Activated CD4-positive, alpha-beta T cell treated with anti-CD3 and anti-CD28 coated beads for 24 hours (primary cell): ENCODE data around the gene CLIC6.

ENCODE experiments used
- DNase-seq, 2 donors: peaks; one replicate each; pipeline ENCODE4 v3.0.0-alpha.2; 2020; ENCODE audit warnings: low read depth in 2 of 2

CLIC6 gene

DNA sequence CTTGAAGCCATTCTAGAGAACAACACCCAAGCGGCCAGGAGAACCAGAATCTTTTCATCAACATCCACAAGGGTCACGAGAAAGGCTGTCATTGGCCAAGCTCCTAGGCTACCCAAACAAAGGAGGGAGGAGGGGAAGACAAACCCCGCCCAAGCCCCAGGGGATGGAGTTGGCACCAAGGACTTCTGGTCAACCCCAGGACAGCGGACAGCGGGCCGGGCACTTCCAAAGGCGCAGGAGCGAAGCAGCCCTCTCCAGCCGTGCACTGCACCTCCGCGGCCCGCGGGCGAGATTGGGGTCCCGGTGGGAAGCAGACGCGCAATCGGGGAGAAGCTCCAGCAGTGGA lies at the start of gene CLIC6:
Gene CLIC6 (plus strand): TSS at position 192 of the 346 bp plus-strand sequence. CDS start 395 bp downstream, outside the sequence.
- DNase-seq: no peak

DNA sequence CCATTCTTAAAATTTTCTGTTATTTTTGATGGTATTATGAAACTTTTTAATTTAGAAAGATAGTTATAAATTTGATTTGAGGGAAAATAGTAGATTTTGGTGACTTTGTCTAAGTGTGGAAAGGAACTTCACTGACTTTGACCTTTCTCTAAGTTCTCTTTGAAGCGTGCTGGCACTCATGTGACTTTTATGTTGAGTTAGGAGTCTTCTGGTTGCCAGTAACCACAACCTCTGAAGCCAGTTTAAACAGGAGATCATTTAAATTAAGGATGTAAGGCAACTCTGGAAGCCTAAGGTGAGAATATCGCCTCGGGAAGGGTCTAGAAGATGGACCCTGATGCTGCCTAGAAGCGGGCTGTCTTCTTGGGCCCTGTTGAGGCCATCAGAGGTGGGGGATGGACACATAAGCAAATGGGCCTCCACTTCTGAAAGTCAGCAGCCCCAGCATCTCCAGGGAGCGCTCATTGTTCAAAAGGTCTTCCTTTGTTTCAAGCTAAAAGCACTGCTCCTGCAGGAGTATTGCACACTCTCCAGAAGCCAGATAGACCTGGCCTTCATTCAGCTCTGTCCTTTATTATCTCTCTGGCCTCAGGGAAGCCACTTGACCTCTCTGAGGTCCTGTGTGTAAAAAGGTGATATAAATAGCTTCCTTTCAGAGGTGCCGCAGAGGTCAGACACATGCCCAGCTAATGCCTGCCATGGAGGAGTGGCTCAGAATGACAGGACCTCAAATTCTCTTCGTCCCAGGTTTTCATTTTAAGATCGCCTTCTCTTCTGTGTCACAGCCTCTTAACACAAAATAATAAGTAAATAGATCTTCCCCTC lies 48.7 kb upstream of the CLIC6 start:
- DNase-seq: no peak

DNA sequence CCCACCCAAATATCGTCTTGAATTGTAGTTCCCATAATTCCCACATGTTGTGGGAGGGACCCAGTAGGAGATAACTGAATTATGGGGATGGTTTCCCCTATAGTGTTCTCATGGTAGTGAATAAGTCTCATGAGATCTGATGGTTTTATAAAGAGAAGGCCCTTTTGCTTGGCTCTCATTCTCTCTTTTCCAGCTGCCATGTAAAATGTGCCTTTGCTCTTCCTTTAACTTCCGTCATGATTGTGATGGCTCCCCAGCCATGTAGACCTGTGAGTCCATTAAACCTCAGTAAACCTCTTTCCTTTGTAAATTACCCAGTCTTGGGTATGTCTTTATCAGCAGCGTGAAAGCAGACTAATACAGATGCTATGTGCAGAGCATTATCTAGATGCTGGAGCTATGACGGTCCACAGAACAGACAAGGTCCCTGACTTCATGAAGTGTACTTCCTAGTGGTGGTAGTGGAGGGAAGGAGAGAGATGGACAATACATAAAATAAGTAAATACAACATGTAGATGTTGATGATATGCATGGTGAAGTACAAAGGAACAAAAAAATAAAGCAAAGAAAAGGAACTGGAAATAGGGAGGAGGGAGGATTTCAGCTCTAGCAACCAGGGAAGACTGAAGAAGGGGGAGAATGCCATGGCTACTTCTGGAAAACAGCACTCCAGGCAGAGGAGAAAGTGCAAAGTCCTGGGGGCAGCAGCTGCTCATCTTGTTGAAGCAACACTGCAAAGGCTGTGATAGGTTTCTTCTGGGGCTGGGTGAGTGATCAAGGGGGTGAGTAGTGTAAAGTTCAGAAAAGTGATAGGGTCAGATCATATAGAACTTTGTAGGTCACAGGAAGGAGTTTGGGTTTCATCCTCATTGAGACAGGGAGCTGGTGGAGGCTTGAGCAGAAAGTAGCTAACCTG lies 47.1 kb upstream of the CLIC6 start:
- DNase-seq: no peak

DNA sequence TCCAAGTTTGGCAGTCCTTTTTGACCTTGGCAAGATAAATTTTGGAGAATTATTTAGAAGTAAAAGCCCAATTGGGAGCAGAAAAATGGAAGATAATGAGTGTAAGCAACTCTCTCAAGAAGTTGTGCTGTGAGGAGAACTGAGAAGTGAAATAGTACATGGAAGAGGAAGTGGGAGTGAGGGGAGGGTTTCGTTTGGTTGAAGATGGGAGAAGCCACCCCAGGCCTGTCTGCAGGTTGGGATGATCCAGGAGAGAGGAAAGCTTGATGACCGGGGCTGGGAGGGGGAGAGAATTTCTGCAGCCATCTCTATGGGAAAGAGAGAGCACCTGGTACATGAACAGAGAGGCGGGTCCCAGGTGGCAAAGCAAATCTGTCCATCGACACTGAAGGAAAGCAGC lies 45.3 kb upstream of the CLIC6 start:
- DNase-seq: no peak

DNA sequence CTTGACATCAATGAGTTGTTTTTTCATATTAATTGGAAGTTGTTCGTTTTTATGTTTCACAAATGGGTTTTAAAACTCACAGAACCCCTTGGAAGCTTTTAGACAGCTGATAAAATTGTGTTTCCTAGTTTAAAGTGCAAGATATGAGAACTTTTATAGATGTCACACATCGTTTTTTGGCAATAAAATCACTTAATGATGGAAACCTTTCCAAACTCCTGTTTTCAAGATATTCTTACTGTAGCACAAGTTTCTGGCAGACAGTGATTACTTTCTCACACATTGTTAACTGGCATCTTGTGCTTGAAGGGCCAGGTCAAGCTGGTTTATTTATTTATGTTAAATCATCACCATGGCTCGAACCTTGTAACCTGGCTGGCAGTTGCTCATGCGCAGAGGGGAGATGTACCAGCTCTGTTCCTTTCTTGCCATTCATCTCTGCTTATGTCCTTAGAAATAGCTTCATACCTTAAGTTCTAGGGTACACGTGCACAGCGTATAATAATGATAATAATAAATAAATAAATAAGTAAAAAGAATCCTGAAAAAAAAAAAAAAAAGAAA lies 43.7 kb upstream of the CLIC6 start:
- DNase-seq: no peak

DNA sequence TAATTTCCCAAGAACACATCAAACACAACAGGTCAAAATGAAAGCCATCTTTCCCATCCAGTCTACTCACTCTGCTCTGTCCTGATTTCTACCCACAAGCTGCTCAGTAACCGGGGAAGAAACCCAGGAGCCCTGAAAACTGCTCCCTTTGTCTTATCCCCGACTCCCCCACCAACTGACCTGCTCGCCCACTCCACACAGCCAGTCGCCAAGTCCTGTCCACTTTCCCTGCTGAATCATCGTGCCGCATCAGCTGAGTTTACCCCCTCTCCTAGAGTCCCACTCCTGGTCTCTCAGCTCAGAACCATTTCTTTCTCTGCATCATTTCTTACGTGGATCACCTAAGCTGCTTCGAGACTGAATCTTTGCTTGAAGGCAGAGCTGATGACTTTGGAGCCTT lies 42.7 kb upstream of the CLIC6 start:
- DNase-seq: no peak

DNA sequence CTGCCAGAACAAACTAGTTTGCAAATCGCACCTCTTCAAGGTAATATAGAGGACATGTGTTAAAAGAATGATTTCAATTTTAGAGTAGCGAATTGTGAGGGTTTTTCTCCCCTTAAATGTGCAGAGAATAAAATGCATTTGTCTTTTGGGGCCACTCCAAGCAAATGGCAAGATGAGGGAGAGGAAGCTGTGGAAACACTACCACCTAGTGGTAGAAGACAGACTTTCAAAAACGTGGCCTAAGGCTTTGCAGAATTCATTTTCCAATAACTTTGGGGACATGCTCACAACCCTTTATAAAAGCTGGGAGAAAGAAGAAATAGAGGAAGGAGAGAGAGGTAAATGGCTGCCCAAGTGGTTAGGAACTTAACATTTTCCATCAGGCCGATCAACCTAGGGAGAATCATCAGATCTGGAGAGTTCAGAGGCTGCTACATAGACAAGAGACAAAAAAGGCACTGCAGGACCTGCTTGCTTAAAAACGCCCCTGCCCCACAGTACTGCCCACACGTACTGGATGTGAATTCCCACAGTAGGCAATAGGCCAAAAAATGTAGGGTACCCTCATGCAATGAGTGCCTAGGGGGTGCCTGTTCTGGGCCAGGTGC lies 38.2 kb upstream of the CLIC6 start:
- DNase-seq: peak in 1 of 2 donors; percentile 22

DNA sequence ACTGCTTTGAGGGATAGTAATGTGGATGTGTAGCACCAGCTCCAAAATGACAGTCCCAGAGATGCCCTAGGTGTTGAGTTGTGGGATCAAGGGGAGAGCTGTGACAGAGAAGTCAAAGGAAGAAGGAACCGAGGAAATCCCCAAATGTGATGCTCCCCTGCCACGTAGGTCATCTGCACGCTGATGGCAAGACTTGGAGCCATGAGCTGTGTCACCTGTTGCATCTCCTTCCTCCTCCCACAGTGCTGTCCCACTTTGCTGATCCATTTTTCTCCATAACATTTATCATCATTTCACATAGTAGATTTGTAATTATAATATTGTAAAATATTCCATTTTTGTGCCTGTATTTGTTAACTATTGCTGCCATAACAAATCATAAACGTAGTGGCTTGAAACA lies 36.3 kb upstream of the CLIC6 start:
- no peak for DNase-seq

DNA sequence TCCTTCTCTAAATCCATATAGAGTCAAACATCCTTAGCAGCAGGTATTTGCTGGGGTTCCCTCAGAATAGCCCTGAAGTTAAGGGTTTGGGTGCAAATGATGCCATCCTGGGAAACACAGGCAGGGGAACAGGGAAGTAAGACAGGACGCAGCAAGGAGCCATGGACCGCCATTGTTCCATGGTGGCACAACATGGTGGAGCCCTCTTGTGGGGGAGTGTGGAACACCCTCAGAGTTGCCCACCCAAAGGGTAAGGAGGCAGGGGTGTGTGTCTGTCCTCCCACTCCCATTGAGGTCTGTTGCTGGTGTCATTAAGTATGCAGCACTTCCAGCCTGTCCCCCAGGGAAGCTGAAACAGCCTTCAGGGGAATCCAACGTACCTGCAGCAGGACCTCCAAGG lies 33.5 kb upstream of the CLIC6 start:
- no peak for DNase-seq

DNA sequence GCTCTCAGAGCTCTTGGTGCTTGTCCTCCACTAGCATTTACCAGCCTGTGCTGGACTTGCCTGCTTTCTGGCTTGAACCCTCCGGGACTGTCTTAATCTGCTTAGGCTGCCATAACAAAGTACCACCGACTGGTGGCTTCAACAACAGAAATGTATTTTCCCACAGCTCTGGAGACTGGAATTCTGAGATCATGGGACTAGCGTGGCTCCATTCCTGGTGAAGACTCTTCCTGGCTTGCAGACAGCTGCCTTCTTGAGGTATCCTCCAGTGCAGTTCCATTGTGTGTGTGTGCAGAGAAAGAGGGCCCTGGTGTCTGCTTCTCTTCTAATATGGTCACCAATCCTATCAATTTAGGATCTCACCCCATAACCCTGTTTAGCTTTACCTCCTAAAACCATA lies 31.8 kb upstream of the CLIC6 start:
- no peak for DNase-seq

DNA sequence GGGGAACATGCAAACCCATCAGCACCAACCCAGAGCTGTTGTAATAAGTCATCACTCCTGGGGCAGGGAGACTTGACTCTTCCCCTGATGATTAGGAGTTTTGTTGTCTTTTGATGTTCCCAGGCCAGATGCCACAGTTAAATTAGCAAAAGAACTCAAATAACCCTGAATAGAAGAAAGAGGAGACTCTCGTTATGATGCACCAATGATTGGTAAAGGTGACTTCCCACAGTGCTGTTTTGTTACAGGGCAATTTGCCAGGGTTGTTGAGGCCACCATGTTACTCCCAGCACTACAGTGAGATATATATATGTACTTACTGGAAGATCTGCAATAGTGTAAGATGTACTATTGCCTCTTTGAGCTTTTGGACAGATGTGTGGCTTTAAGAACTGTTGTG lies 29.5 kb upstream of the CLIC6 start:
- DNase-seq: no peak

DNA sequence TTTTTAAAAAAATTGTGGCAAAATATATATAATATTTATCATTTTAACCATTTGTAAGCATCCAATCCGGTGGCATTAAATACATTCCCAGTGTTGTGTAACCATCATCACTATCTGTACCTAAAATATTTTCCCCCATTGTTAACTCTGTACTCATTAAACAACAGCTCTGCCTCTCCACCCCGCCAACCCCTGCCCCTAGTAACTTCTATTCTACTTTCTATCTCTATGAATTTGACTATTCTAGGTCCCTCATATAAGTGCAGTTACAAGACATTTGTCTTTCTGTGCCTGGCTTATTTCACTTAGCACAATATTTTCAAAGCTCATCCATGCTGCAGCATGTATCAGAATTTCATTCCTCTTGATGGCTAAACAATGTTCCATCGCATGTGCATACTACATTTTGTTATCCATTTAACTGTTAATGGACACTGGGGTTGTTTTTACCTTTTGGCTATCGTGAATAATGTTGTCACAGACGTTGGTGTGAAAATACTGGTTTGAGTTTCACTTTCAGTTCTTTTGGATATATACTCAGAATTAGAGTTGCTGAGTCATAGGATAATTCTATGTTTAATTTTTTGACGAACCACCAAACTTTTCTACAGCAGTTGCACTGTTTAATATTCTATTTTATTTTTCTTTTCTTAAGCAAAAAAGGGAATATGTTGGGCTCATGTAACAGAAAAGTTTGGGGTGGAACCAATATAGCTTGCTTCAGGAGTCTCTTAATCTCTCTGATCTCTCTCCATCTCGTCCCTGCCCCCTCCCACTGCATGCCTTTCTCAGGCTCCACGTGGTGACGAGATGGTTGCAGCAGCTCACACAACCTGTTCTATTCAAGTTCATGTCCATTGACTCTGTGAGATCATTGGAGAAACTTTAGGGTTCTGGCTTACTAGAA lies 28.7 kb upstream of the CLIC6 start:
- DNase-seq: no peak

DNA sequence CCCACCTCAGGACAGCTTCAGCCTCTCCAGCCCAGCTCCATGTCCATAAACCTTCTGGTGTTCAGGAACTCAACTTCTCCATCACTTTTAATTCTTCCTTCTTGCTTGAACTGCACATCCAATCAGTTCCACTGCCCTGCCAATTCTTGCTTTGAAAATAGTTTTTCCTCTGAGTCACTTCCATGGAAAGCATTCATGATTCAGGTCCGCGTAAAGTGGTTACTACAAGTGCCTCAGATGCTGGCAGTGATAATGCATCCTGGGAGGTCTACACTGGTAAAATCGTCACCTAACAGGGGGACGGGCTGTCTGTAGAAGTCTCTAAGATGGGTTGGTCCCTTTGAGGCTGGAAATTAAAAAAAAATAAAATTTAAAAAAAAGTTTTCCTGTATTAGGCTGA lies 27.9 kb upstream of the CLIC6 start:
- DNase-seq: no peak

DNA sequence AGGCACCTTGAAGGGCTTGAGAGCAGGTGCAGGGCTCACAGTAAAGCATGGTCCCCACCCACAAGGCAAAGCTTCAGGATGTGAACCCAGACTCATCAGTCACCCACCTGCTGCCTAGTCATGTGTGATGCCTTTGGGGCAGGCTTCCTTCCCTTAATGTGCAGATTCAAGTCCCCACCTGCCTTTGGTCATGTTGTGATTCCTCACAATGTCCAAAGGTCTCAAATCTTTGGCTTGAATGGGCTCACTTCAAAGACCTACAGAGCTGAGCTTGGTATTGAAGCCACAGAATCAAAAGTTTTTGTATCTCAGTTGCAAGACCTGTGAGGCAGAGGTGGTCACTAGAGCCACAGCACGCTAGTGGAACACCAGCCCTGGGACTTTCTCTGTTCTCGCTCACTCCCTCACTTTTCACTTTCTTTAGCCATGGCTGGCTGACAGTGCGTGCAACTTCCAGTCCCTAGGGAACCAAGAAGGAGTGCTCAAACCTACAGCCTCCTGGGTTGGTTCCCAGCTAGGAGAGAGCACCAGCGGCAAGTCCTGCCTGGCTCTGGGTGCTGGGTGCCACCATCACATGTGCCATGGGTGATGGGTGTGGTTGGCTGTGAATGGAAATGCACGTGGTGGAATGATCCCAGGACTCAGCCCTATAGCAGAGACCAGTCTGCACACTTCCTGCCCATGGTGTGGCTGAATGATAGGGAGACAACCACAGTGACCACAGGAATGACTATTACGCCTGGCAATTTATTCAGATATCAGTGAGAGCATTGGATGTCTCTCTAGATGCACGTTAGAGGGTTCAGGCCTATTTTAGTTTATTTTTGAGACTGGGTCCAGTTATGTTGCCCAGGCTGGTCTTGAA lies 26.4 kb upstream of the CLIC6 start:
- DNase-seq: no peak

DNA sequence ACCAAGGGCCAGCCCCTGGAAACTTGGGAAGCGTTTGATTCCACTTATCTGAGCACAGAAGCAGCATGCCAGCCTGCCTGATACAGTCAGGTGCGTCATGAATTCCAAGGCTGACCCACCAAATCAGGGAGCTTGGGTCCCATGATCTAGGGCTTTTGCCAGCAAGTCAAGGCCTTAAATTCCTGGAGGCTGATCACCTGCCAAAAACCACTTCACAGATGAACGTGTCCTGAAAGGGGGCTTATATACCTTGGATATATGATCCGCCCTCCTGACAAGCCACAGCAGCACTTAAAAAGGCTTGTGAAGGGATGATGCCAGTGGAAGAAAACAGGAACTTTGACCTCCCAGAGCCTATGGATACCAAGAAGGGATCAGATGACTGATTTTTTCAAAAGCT lies 24.0 kb upstream of the CLIC6 start:
- DNase-seq: no peak

DNA sequence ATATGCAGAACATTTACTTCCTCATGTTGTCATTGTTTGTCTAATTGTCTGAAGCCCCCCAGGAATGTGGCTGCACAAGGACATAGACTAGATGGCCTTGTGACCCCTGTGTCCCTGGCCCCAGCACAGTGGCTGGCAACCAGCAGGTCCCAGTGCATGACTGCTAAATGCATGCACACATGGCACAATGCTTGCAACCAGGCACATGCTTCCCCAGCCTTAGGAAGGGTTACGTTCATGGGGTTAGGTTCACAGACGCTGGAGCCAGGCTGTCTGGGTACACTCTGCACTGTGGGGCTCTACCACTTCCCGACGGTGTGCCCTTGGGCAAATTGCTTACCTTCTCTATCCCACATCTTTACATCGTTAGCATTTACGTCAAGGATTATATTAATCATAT lies 21.2 kb upstream of the CLIC6 start:
- no peak for DNase-seq

DNA sequence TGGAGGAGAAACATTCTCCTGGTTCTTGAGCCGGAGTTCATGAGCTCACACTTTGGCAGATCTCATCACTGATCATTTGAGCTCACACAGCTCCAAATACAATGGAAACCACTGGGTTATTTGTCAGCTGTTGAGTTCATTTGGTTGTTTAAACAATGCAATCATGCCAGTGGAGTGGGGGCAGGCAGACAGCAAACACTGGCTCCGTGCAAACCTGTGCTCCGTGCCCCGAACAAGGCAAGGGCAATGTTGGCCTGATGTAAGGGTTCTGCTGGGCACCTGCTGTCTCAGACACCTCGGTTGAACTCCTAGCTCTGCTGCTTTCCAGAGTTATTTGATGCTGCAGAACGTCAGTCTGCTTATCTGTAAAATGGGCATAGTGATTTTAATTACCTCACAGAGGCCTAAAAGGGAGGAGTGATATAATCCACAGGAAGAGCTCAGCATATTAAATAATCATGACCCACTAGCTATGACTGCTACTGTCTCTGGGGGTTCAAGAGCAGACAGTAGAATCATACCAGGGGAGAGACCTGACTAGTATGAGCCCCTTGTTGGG lies 20.0 kb upstream of the CLIC6 start:
- DNase-seq: no peak

DNA sequence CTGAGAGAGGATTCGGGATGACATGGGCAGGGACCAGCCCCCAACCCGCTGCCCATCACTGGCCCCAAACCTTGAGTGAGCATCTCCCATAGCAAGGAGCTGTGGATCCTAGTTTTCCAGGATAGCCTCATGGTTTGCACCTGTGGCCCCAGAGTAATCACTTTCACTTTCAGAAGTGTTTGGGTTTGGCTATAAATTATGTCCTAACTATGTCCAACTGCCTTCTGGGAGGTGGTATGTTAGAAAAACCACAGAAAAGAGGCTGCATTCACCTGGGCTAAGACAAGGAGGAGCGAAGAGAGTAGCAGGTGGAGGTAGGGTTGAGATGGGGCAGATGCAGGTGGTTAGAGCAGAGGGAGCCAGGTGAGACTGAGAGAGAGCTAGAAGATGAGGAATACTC lies 19.4 kb upstream of the CLIC6 start:
- no peak for DNase-seq

DNA sequence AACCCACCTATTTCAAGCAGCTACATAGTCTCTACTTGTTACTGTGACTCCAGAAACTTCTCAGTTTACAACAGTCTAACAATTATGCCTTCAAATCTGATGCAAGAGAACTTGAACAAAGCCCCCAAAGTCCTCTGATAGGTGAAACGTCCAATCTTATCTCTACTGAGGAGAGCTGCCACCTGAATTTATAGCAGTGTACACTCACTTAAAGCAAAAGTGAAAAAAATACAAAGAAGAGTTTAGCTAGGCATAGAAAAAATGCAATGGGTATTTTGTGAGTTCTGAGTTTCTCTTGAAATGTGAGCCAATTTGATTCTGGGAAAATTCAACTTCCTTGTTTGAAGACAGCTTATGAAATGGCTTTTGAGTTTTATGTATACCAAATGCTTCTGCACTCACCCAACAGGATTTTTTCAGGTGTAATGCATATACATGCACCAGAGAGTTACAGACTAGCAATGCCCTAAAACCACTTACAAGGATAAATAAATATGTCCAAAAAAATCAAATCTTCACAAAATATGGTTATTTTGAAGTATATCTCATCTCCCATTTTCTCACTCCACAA lies 17.8 kb upstream of the CLIC6 start:
- no peak for DNase-seq

DNA sequence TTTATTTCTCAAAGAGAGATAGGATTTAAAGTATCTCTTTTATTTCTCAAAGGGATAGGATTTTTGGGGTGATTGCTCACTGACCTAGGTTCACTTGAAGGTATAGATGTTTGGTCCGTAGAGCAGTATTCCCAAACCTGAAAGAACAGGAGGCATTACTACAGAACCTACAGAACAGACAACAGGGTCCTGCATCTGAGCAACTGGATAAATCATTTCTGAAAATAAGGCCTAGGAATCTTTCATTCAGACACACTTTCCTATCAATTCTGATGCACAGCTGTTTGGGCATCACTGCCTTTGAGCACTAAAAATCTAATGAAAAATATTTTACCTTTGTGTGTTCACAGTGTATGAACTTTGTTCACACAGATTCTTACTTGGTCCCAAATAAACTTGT lies 17.2 kb upstream of the CLIC6 start:
- no peak for DNase-seq
